ENCODE results near the gene EIF5. TPM values are rescaled to one million over a fixed set of nuclear protein-coding genes. Genes with fewer than 3 reads are reported as not detected.

EIF5 gene
- total RNA-seq, 1 donor from 2014 or later: 330 TPM

- Histone ChIP-seq H2AFZ (ENCODE audit: low read depth, low read length) (no peak overlapping the region), H3K4me2 (ENCODE audit: low read length) (no peak overlapping the region), H3K27ac (ENCODE audit: low read depth, low read length) (no peak overlapping the region), H4K20me1 (ENCODE audit: insufficient read depth, low read length) (no peaks in the 10 kb centered on the region), H3K9ac (ENCODE audit: low read length) (no peak overlapping the region), H3K9me3 (ENCODE audit: insufficient read depth, low read depth, low read length) (no peaks in the 10 kb centered on the region), H3K79me2 (ENCODE audit: insufficient read depth, low read length) (no peaks in the 10 kb centered on the region), H3K27me3 (ENCODE audit: insufficient read depth, low read length) (peaks cover 33% of the 10 kb centered on the region), H3K4me1 (ENCODE audit: insufficient read depth, low read length) (no peaks in the 10 kb centered on the region), H3K4me3 (ENCODE audit: insufficient read depth, low read depth, low read length) (no peak overlapping the region), H3K36me3 (ENCODE audit: insufficient read depth, low read length) (no peaks in the 10 kb centered on the region)
- H3K4me3 Mint-ChIP-seq (ENCODE audit: unreplicated experiment): no peak overlapping the region
- peaks cover 37% of the 10 kb centered on the region for H3K27me3 Mint-ChIP-seq (ENCODE audit: low read depth, unreplicated experiment)
- peaks cover 3% of the 10 kb centered on the region for H3K9me3 Mint-ChIP-seq (ENCODE audit: unreplicated experiment)
- DNase-seq (ENCODE audit: low read depth) (no peak), FAIRE-seq (peak; percentile 34)
- peaks cover 7% of the 10 kb centered on the region for H3K4me1 Mint-ChIP-seq (ENCODE audit: low read depth, unreplicated experiment)
- H3K36me3 Mint-ChIP-seq (ENCODE audit: low read depth, unreplicated experiment): peaks cover 1% of the 10 kb centered on the region
- TF ChIP-seq, protein P1, sequence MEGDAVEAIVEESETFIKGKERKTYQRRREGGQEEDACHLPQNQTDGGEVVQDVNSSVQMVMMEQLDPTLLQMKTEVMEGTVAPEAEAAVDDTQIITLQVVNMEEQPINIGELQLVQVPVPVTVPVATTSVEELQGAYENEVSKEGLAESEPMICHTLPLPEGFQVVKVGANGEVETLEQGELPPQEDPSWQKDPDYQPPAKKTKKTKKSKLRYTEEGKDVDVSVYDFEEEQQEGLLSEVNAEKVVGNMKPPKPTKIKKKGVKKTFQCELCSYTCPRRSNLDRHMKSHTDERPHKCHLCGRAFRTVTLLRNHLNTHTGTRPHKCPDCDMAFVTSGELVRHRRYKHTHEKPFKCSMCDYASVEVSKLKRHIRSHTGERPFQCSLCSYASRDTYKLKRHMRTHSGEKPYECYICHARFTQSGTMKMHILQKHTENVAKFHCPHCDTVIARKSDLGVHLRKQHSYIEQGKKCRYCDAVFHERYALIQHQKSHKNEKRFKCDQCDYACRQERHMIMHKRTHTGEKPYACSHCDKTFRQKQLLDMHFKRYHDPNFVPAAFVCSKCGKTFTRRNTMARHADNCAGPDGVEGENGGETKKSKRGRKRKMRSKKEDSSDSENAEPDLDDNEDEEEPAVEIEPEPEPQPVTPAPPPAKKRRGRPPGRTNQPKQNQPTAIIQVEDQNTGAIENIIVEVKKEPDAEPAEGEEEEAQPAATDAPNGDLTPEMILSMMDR (IDR thresholded peaks at IDR 0.05; ENCODE audit: insufficient read depth, low read depth, low read length): no peak
- TF ChIP-seq EZH2 (IDR thresholded peaks at IDR 0.05; ENCODE audit: insufficient read depth, low read length): no peak
- no peak overlapping the region for H3K27ac Mint-ChIP-seq (ENCODE audit: unreplicated experiment)
These were observed 47.6 kb upstream of the EIF5 start for GRCh38 chr14:103286460-103286859.

DNA sequence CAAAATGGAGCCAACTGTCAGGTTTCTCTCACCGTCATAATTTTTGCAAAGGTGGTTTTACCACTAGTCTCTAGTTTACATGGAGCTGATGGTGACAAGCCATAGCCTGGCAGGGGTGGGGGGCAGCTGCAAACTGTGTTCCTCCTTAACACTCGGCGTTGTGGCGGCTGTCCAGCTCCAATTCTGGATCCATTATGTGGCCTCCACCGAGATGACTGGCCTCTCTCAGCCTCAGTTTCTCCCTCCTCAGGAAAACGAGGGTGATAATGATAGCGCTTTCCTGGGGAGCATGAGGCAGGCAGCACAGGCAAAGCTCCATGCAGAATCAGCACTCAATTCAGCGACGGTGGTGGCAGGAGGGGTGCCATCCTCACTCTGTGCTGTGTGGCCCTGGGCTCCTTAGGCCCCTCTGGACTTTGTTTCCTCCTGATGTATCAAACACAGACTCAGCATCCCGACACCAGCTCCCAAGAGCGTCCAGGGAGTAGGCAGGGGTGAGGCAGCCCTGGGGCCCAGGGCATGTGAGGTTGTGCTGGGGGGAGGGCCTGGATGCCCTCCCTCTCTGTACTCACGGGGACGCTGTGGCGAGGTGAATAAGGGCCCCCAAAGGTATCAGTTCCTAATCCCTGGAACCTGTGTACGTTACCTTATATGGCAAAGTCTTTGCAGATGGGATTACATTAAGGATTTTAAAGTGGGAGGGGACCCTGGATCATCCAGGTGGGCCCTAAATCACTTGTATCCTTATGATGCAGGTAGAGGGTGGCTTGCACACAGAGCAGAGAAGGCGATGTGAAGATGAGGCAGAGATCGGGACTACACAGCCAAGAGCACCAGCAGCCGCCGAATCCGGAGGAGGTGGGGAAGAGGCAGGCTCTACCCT lies 46.8 kb upstream of the EIF5 start:
- Histone ChIP-seq H3K27ac (ENCODE audit: low read depth, low read length) (no peak overlapping the region), H3K9ac (ENCODE audit: low read length) (no peak overlapping the region), H3K79me2 (ENCODE audit: insufficient read depth, low read length) (no peaks in the 10 kb centered on the region), H3K36me3 (ENCODE audit: insufficient read depth, low read length) (no peaks in the 10 kb centered on the region), H3K27me3 (ENCODE audit: insufficient read depth, low read length) (peaks cover 33% of the 10 kb centered on the region), H3K4me1 (ENCODE audit: insufficient read depth, low read length) (no peaks in the 10 kb centered on the region), H2AFZ (ENCODE audit: low read depth, low read length) (no peak overlapping the region), H3K4me2 (ENCODE audit: low read length) (no peak overlapping the region), H3K4me3 (ENCODE audit: insufficient read depth, low read depth, low read length) (no peak overlapping the region), H3K9me3 (ENCODE audit: insufficient read depth, low read depth, low read length) (no peaks in the 10 kb centered on the region), H4K20me1 (ENCODE audit: insufficient read depth, low read length) (no peaks in the 10 kb centered on the region)
- Mint-ChIP-seq H3K27me3 (ENCODE audit: low read depth, unreplicated experiment) (peaks cover 45% of the 10 kb centered on the region), H3K9me3 (ENCODE audit: unreplicated experiment) (peaks cover 3% of the 10 kb centered on the region), H3K36me3 (ENCODE audit: low read depth, unreplicated experiment) (peaks cover 2% of the 10 kb centered on the region), H3K4me1 (ENCODE audit: low read depth, unreplicated experiment) (peaks cover 7% of the 10 kb centered on the region), H3K4me3 (ENCODE audit: unreplicated experiment) (no peak overlapping the region), H3K27ac (ENCODE audit: unreplicated experiment) (no peak overlapping the region)
- no peak for TF ChIP-seq EZH2 (IDR thresholded peaks at IDR 0.05; ENCODE audit: insufficient read depth, low read length)
- TF ChIP-seq, protein P1 (IDR thresholded peaks at IDR 0.05; ENCODE audit: insufficient read depth, low read depth, low read length): no peak
- DNase-seq (ENCODE audit: low read depth) (no peak), FAIRE-seq (no peak)

Measured in astrocyte (in vitro differentiated cells and primary cell).